IMR-90 (cell line): ENCODE measurements around the gene G3BP1. TPM values are rescaled to one million over a fixed set of nuclear protein-coding genes. Genes with fewer than 3 reads are reported as not detected.
A peak's percentile ranks its signal among the peaks of the same experiment; 100 is the strongest.

Experiments
- ATAC-seq: fragments of 200-7000 bp; cut with Tn5 transposase; 2 replicates; pipeline ENCODE4 v1.9.1; 2020; ENCODE audit warnings: low read depth, mild to moderate bottlenecking, moderate library complexity
- BruUV-seq: library from RNA; stranded (reverse); fragments of 400-500 nt; replicated peaks from 2 replicates; lab custom pipeline; 2021; lab: Mats Ljungman, UMichigan
- CTCF ChIA-PET: fragments of 300-600 bp; formaldehyde crosslinking; extraction: SDS; loops from one replicate; lab custom pipeline; 2021; ENCODE audit warnings: antibody characterized with exemption; lab: Yijun Ruan, JAX
- POLR2A ChIA-PET: fragments of 300-600 bp; sonication (Branson Sonifier 250); formaldehyde crosslinking; loops from one replicate; lab custom pipeline; 2022; ENCODE audit warnings: antibody characterized with exemption; ENCODE audit not compliant: unreplicated experiment; lab: Charles Lee
- DNase-seq: peaks from one replicate; pipeline ENCODE4 v3.0.0; 2013
- H2AFZ ChIP-seq: replicated peaks from 2 replicates; pipeline ENCODE3; 2013; ENCODE audit warnings: low read length, mild to moderate bottlenecking; ENCODE audit not compliant: poor library complexity
- H2AK5ac ChIP-seq: 2 replicates; pipeline ENCODE4 v1.6.1; 2013; ENCODE audit warnings: low read depth, low read length, inconsistent platforms
- H2AK9ac ChIP-seq: replicated peaks from 2 replicates; pipeline ENCODE3; 2013; ENCODE audit warnings: mild to moderate bottlenecking, low read depth, low read length, moderate library complexity; ENCODE audit not compliant: poor library complexity
- H2BK120ac ChIP-seq: 2 replicates; pipeline ENCODE4 v1.6.1; 2013; ENCODE audit warnings: low read depth, low read length, inconsistent platforms
- H2BK15ac ChIP-seq: 3 replicates; pipeline ENCODE4 v1.6.1; 2013; ENCODE audit warnings: low read depth, low read length, inconsistent platforms
- H2BK20ac ChIP-seq: 2 replicates; pipeline ENCODE4 v1.6.1; 2013; ENCODE audit warnings: low read depth, mild to moderate bottlenecking, inconsistent platforms, low read length, moderate library complexity
- H2BK5ac ChIP-seq: 2 replicates; pipeline ENCODE4 v1.6.1; 2013; ENCODE audit warnings: mild to moderate bottlenecking, low read depth, low read length, inconsistent platforms; ENCODE audit not compliant: poor library complexity, severe bottlenecking
- H3K14ac ChIP-seq: replicated peaks from 2 replicates; pipeline ENCODE4 v1.6.1; 2013; ENCODE audit warnings: low read depth, low read length, inconsistent platforms
- H3K18ac ChIP-seq: 2 replicates; pipeline ENCODE4 v1.6.1; 2013; ENCODE audit warnings: low read depth, low read length, control low read depth
- H3K23ac ChIP-seq: 2 replicates; pipeline ENCODE4 v1.6.1; 2013; ENCODE audit warnings: low read depth, low read length, inconsistent platforms
- H3K27ac ChIP-seq: 2 replicates; pipeline ENCODE4 v1.5.1; 2013; ENCODE audit warnings: mild to moderate bottlenecking, control low read depth, low read length; ENCODE audit not compliant: insufficient read depth
- H3K27me3 ChIP-seq: 2 replicates; pipeline ENCODE4 v1.6.1; 2013; ENCODE audit warnings: low read length; ENCODE audit not compliant: control insufficient read depth, insufficient read depth
- H3K36me3 ChIP-seq: 2 replicates; pipeline ENCODE4 v1.6.1; 2013; ENCODE audit warnings: low read length, mixed read lengths; ENCODE audit not compliant: control insufficient read depth, insufficient read depth
- H3K4ac ChIP-seq: 2 replicates; pipeline ENCODE4 v1.6.1; 2013; ENCODE audit warnings: low read depth, low read length, inconsistent platforms
- H3K4me1 ChIP-seq: 2 replicates; pipeline ENCODE4 v1.6.1; 2013; ENCODE audit warnings: low read length, mixed read lengths; ENCODE audit not compliant: control insufficient read depth, insufficient read depth
- H3K4me2 ChIP-seq: 2 replicates; pipeline ENCODE4 v1.6.1; 2013; ENCODE audit warnings: low read depth, mild to moderate bottlenecking, control low read depth, low read length, moderate library complexity
- H3K4me3 ChIP-seq: 2 replicates; pipeline ENCODE4 v1.5.1; 2013; ENCODE audit warnings: low read depth, mild to moderate bottlenecking, control low read depth, low read length, moderate library complexity; ENCODE audit not compliant: insufficient read depth
- H3K56ac ChIP-seq: 2 replicates; pipeline ENCODE4 v1.6.1; 2013; ENCODE audit warnings: low read length, inconsistent platforms; ENCODE audit not compliant: insufficient read depth; ENCODE audit errors: extremely low read depth
- H3K79me1 ChIP-seq, 2 experiments: 2 replicates each; pipeline ENCODE4 v1.6.1; 2013; ENCODE audit warnings: low read length in 2 of 2, inconsistent platforms in 1 of 2, low read depth in 1 of 2
- H3K9ac ChIP-seq: 2 replicates; pipeline ENCODE4 v1.6.1; 2013; ENCODE audit warnings: low read depth, low read length, control low read depth
- H3K9me1 ChIP-seq: 2 replicates; pipeline ENCODE4 v1.6.1; 2013; ENCODE audit warnings: low read length, inconsistent platforms; ENCODE audit not compliant: insufficient read depth
- H3K9me3 ChIP-seq: 2 replicates; pipeline ENCODE4 v1.6.1; 2013; ENCODE audit warnings: low read length; ENCODE audit not compliant: control insufficient read depth, insufficient read depth
- H4K20me1 ChIP-seq: 2 replicates; pipeline ENCODE4 v1.6.1; 2013; ENCODE audit warnings: low read length, inconsistent platforms; ENCODE audit not compliant: insufficient read depth
- H4K5ac ChIP-seq: 2 replicates; pipeline ENCODE4 v1.6.1; 2013; ENCODE audit warnings: mild to moderate bottlenecking, low read depth, low read length, control low read depth
- H4K8ac ChIP-seq, 2 experiments: 2 replicates each; pipeline ENCODE4 v1.6.1; 2013; ENCODE audit warnings: low read depth in 2 of 2, low read length in 2 of 2, control low read depth in 1 of 2, inconsistent platforms in 1 of 2
- H4K91ac ChIP-seq: 2 replicates; pipeline ENCODE4 v1.6.1; 2013; ENCODE audit warnings: low read depth, low read length, inconsistent platforms; ENCODE audit not compliant: insufficient read depth
- MAZ ChIP-seq: IDR thresholded peaks from 2 replicates; pipeline ENCODE4 v1.6.1; 2012; ENCODE audit warnings: low read depth, mild to moderate bottlenecking, low read length, improper control_type of control experiment, moderate library complexity, borderline replicate concordance
- MXI1 ChIP-seq: IDR thresholded peaks from 2 replicates; pipeline ENCODE4 v1.6.1; 2012; ENCODE audit warnings: low read depth, mild to moderate bottlenecking, low read length, moderate library complexity, borderline replicate concordance
- NFE2L2 ChIP-seq: fragments of 150-350 bp; IDR thresholded peaks from 2 replicates; pipeline ENCODE4 v1.6.1; 2016; ENCODE audit warnings: low read depth, mild to moderate bottlenecking, low read length
- POLR2A ChIP-seq: IDR thresholded peaks from 2 replicates; pipeline ENCODE4 v1.6.1; 2012; ENCODE audit warnings: mild to moderate bottlenecking, low read depth, low read length
- WGBS, 2 experiments: methylation state at CpG; one replicate each; pipeline versions ENCODE4 v1.1.5 to v1.1.7; 2013; ENCODE audit warnings: missing lambda C conversion rate in 2 of 2; ENCODE audit not compliant: insufficient read length in 1 of 2; ENCODE audit errors: extremely low coverage in 2 of 2; 5-methylcytosine and 5-hydroxymethylcytosine counted together
- dilution Hi-C: fragments of 300-500 bp; cut with HindIII; formaldehyde crosslinking; loops from one replicate; pipeline ENCODE4 v1.14.3; 2018; ENCODE audit warnings: low sequenced_read_pairs; ENCODE audit not compliant: unreplicated experiment
- in situ Hi-C: fragments of 300-500 bp; cut with MboI; formaldehyde crosslinking; loops from 3 replicates; pipeline ENCODE4 v1.14.3; 2019; ENCODE audit warnings: low sequenced_read_pairs, inconsistent platforms, mixed read lengths
- intact Hi-C: fragments of 100-400 bp; cut with micrococcal nuclease; formaldehyde crosslinking; loops from 2 replicates; pipeline ENCODE4 v1.10.0; 2022
- polyA plus RNA-seq, 3 experiments: library from polyadenylated mRNA; depleted of rRNA; stranded (reverse); fragments of >200 nt; gene quantifications; 2 replicates each; pipeline ENCODE4 v1.2.3, GENCODE V29; 2012; ENCODE audit warnings: low replicate concordance in 1 of 3
- total RNA-seq: library from RNA; depleted of rRNA; stranded (reverse); fragments of >200 nt; gene quantifications from 2 replicates; pipeline ENCODE4 v1.2.3, GENCODE V29; 2012

G3BP1 gene
- total and polyA plus RNA-seq, 2 of the 4 experiments (the other 2 are of a cell fraction) = 40.2 to 482 TPM

GRCh38 chr5:151758430-151759241 lies 13.1 kb upstream of the G3BP1 start, which contains the start of gene ATOX1:
Gene ATOX1 (minus strand): TSS chr5:151758631. CDS start chr5:151758551, 80 bp downstream.
- Histone ChIP-seq H3K9me3 (no peaks in the 10 kb centered on the region), H3K4me3 (peak within 1 kb of the TSS; percentile 88), H4K91ac (peak within 1 kb of the TSS; percentile 86), H3K9ac (peak within 1 kb of the TSS; percentile 89), H2BK20ac (peak within 1 kb of the TSS; percentile 69), H3K27ac (peak within 1 kb of the TSS; percentile 69), H2BK5ac (peak within 1 kb of the TSS; percentile 46), H2AK9ac (peak within 1 kb of the TSS; percentile 90), H3K4me1 (peaks cover 10% of the 10 kb centered on the region; the same call in 1 of the 2 replicates), H3K14ac (peak within 1 kb of the TSS; percentile 96), H3K27me3 (no peaks in the 10 kb centered on the region), H2BK120ac (peak within 1 kb of the TSS; percentile 75), H3K18ac (peak within 1 kb of the TSS; percentile 22; the same call in 1 of the 2 replicates), H3K56ac (peak within 1 kb of the TSS; percentile 70), H2AFZ (peak within 1 kb of the TSS; percentile 97), H3K4ac (peak within 1 kb of the TSS; percentile 81), H3K23ac (peak within 1 kb of the TSS; percentile 88), H2BK15ac (peak within 1 kb of the TSS; percentile 77; the same call in 1 of the 3 replicates), H4K8ac (peak within 1 kb of the TSS; percentile 97 to 99), H3K9me1 (peaks cover 11% of the 10 kb centered on the region; the same call in 1 of the 2 replicates), H3K4me2 (peak within 1 kb of the TSS; percentile 74), H4K5ac (peak within 1 kb of the TSS; percentile 53), H4K20me1 (peaks cover 4% of the 10 kb centered on the region), H2AK5ac (peak within 1 kb of the TSS; percentile 44), H3K36me3 (peaks cover under 1% of the 10 kb centered on the region; the same call in 1 of the 2 replicates), H3K79me1 (peaks cover 21 to 42% of the 10 kb centered on the region in 2 experiments)
- BruUV-seq = no TSS peak
- intact Hi-C loops = no loop called here
- ATAC-seq (peak; percentile 100), DNase-seq (peak; percentile 87)
- POLR2A ChIA-PET = interaction anchor here (0.8 kb wide), 1 partner anchor 62 kb away, joined by 3 read pairs; no protein-coding TSS in a partner anchor
- dilution Hi-C loops = no loop called here
- TF ChIP-seq NFE2L2 (no peak), POLR2A (peak; percentile 96), MAZ (peak; percentile 15; the same call in 1 of the 2 replicates), MXI1 (peak; percentile 91)
- 1% methylated on average over 19 of the region's 61 CpGs; no CpG with 5 or more reads in 1 of the 2 experiments for WGBS, 2 experiments
- in situ Hi-C loops = no loop called here
- CTCF ChIA-PET = interaction anchor here (1.0 kb wide), 1 partner anchor 100 kb away, joined by 3 read pairs; no protein-coding TSS in a partner anchor
